ENCODE results near the gene SLIT3.

The SLIT3 gene

DNA sequence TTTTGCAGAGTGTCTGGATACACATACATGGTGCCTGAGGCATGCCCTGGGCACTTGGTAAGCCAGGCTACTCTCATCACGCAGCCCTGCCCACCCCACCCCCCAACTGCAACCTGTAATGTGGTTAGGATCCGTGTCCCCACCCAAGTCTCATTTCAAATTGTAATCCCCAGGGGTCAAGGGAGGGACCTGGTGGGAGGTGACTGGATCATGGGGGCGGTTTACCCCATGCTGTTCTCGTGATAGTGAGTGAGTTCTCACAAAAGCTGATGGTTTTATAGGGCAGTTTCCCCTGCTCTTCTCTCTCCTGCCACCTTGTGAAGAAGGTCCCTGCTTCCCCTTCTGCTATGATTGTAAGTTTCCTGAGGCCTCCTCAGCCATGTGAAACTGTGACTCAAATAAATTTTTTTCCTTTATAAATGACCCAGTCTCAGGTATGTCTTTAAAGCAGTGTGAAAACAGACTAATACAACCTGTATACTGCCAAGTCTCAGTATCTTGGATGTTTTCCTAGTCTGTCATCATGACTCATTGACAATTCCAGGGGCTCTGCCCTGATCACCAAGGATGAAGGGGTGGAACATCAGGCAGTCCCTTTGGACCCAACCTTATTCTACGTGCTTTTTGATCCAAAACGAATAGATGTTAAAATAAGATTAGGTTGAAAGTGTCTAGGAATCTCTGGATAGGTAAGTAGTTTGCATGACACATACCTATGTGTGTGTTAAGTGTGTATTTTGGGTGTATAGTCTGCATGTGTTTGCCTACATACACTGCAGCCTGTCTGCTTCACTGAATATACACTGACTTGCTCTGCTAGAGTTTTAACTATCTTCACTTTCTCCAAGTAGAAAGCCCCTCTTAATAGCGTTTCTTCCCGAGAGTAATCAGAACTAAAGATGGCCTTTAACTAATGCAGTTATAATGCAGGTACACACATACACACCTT is 293.8 kb downstream of the SLIT3 start:
- DNase-seq (ENCODE audit: low read depth in 1 of 2, low spot score in 1 of 2) = no peak

DNA sequence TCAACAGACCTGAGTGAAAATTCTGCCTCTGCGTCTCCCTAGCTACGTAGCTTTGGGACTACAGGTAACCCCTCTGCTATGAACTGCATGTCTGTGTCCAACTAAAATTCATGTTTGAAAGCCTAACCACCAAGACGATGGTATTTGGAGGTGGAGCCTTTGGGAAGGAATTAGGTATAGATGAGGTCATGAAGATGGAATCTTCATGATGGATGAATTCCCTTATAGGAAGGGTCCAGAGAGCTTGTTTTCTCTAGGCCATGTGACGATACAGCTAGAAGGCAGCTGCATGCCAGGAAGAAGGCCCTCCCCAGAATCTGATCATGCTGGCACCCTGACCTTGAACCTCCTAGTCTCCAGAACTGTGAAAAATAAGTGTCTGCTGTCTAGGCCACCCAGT is 296.4 kb downstream of the SLIT3 start:
- no peak for DNase-seq (ENCODE audit: low read depth in 1 of 2, low spot score in 1 of 2)

DNA sequence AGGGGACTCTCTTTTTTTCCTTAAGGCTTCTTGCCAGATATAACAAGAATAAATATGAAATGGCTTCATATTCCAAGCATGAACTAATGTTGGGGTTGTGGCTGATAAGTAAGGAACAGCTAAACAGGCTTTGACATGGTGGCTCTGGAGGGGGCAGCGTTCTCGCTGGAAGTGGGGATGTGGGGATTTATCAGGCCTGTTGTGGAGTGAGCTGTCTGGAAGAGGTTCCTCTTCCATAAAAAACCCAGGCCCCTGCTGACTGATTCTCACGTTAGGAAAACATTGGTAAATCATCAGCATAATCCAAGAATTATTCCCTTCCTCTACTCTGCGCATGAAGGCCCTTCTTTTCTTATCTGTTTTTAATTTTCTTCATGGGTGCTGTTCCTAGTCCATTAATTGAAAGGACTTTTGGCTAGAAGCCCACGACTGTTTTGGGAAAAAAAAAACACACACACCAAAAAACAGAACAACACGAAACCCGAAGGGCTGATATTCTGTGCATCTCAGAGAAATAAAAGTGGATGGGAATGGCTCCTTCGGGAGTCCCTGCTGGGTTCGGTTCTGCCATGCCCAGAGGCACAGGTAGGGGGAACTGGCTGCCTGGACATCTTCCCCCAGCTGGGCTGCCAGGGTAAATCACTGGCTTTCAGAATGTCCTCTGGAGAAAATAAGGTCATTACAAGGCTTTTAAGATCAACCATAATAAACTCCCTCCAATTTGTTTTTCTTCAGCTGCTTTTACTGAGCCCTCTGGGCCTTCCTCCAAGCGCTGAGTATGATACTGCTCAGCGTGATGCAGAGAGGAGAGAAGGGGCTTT is 297.0 kb downstream of the SLIT3 start:
- DNase-seq (ENCODE audit: low read depth in 1 of 2, low spot score in 1 of 2) = no peak

DNA sequence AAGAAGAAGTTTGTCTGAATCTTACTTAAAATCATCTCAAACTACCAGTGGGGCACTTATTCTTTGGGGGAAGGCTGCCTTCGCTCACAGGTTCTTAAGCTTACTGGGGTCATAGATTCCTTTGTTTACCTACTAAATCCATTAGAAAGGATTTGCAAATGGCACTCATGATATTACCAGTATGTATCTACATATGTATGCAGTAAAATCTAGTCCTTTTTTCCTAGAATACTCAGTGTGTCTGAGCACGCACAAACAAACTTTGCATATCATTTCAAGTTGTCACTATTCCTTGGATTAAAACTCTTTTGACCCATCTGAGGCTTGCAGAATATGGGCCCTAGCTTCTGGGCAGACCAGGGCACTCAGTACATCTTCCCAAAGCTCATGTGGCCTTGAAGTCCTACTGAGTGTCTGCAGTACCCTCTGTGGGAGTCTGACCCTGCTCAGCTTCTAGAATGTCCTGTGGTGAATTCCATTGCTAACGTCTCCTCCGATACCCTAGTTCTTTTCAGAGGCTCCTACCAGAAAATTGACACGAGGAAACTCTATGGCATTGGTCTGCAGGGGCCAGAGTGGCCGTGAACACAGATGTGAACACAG is 297.9 kb downstream of the SLIT3 start:
- no peak for DNase-seq (ENCODE audit: low read depth in 1 of 2, low spot score in 1 of 2)

DNA sequence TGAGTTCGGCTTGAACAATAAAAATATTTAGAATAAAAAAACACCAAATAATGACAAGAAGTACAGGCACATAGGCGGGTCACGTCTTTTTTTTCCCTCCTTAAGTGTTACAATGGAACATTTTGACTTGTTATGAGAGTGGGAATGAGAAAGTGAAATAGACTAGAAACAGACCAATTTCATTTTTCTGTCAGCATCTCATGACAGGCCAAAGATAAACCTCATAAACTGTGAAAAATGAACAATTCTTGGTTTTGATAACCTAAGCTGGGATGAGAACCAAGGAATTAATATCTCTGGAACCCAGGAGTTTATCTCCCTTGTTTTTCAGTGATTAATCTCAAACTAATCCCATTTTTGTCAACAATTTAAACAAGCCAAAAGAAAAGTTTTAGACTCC is 299.5 kb downstream of the SLIT3 start:
- no peak for DNase-seq (ENCODE audit: low read depth in 1 of 2, low spot score in 1 of 2)

DNA sequence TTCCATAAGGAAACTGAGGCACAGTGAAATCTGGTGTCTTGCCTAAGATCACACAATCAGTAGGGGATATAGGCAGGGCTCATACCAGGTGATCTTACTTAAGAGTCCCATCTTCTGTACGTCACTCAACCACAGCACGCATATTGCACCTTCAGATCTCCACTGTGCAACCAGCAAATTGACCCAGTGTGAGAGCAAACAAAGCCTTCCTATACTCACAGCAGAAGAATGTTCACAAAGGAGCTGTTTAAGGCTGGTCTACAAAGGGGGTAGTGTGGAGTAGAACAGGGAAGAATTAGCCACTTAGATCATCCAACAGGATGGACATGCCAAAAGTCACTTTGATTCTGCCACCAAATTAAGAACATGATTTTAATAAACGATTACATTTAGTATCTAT is 305.9 kb downstream of the SLIT3 start:
- no peak for DNase-seq (ENCODE audit: low read depth in 1 of 2, low spot score in 1 of 2)

DNA sequence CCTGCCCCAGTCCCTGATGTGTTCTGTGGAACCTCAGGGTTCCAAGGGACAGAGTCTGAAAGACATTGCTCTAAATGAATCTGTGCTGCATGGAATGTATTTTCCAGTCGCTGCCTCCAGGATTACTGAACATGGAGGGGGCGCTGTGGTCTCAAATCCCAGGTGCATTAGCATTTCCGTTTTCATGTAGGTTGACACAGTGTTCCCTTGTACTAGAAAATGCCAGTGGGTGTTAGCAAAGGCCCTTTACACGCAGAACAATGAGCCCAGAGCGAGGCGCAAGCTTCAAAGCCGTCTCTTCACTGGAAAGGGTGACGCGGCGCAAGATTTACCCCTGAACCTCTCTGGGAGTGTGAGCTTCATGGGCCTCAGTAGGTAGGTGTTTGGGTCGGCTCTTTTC is 308.3 kb downstream of the SLIT3 start:
- DNase-seq (ENCODE audit: low read depth in 1 of 2, low spot score in 1 of 2) = no peak

DNA sequence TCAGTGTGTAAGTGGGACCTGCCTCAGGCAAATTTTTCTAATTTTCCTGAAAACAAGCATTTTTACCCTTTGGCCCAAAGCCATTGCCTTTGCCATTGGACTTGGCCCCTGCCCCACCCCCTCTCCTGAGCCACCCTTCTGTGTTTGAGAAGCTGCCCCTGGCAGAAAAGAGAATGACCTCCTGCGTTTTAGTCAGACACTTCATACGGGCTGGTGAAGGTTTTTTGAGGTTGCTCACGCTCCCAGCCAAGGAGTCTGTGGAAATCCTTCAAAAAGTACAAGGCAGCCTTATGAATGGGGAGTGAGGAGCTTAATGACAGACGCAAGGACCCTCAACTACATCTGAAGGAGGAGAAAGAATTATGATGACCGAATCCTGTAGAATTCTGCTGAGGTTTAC is 308.9 kb downstream of the SLIT3 start:
- no peak for DNase-seq (ENCODE audit: low read depth in 1 of 2, low spot score in 1 of 2)

DNA sequence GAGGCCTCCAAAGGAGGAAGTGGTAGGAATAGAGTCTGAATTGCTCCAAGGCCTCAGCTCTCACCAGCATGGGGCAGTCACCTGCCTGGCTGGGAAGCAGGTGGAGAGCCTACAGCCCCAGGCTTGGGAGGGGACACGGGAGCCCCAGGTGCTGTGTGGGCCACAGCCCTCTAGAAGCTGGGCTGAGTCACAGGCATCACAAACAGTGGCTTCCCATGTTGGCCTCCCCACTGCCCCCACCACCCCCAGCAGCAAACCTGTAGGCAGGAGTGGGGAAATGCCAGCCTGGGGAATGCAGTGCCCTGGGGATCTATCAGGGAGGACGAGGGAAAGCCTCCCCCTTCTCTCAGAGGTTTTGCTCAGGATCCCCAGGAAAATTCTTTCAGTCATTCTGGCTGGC is 309.6 kb downstream of the SLIT3 start:
- DNase-seq (ENCODE audit: low read depth in 1 of 2, low spot score in 1 of 2) = no peak

DNA sequence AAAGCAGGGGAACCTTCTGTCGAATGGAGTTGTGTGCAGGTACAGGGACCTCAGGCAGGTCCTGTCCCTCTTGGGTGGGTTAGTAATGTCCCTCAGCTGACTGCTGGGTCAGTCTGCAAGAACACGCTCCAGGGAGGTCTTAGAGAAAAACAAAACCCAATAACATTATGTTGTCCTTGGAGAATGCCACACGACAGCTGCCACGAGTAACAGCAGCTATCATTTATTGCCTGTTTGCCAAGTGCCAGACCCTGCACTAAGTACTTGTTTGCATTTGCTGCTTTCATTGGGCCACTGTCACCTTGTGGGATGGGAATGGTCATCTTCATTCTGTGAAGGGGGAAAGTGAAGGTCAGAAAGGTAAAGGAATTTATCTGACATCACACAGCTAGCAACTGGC is 310.3 kb downstream of the SLIT3 start:
- DNase-seq (ENCODE audit: low read depth in 1 of 2, low spot score in 1 of 2) = no peak

DNA sequence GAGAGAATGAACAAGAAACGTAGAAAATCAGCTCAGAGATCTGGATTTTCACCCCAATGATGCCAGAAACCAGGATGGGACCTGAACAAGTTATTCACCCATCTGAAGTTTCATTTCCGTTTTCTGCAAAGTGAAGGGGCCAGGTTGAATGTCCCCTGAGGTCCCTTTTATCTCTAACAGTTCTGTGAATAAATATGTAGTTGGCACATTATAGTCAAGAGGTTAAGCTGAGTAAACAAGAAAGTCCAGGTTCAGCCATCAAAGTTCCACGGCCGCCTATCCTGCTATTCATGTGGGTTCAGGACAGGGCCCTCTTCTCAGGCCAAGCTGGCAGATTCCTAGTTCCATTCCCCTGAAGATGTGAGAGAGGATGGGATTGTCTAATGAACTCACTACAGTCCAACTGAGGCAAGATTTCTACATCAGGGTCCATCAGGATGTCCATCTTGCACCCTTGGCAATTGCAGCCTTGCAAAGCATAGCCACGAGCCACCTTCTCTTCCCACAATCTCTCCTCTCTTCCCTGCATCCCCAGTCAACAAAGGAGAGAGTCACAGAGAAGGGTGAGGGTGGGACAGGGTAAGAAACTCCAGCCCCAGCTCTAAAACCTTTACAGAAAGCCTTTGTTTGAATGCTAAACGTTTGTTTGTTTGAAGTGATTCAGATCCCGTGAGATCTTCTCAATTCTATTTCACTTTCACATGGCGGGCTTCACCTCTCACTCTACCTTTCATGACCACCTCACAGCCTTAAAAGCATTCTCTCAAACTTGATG is 311.0 kb downstream of the SLIT3 start:
- no peak for DNase-seq (ENCODE audit: low read depth in 1 of 2, low spot score in 1 of 2)

DNA sequence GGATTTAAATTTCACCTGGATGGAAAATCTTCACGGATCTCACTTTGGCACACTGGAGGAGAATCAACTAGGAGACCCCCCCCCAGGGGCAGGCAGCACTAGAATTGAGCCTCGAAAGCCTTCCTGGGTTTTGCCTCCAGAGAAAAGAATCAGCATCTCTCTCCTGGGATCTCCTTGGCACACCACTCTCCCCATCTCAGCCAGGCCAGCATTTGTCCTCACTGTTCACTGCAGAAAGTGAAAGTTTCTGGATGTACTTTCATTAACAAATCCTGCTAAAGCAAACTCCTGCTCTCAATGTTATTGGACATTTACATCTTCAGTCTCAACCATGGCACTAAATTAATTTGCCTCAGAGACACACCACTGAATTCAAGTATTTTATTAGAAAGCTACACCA is 312.2 kb downstream of the SLIT3 start:
- no peak for DNase-seq (ENCODE audit: low read depth in 1 of 2, low spot score in 1 of 2)

DNA sequence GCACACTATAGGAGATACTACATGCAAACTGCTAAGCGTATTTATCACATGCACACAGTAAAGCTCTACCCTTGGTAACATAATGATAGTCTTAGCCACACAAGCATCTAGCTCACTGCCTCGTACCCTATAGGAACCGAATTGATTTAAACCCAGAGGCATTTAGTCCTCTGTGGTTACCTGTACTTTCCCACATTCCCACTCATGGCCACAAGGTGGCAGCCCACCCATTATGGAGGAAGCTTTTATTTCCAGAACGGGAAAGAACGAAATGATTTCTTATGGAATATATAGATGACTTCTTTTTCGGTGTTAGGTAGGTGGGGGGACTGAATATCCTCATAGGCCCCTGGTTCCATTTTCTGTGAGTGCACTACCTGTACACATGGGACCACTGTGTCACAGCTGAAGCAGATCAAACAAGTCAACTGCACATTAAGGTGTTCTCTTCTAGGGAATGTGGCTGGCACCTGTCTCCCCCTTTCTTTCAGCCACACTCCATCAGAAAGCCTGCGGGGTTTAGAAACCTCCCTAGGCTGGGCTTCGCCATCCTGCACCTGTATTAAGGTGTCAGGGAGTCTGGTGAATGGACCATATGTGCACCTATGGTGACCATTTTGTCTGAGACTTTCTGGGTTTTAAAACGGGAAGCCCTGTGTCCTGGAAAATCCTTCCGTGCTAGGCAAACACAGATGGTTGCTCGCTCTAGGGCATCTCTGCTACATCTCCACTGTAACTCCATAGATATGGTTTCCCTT is 313.2 kb downstream of the SLIT3 start:
- peak in 1 of 2 donors; percentile 36 for DNase-seq (ENCODE audit: low read depth in 1 of 2, low spot score in 1 of 2)

DNA sequence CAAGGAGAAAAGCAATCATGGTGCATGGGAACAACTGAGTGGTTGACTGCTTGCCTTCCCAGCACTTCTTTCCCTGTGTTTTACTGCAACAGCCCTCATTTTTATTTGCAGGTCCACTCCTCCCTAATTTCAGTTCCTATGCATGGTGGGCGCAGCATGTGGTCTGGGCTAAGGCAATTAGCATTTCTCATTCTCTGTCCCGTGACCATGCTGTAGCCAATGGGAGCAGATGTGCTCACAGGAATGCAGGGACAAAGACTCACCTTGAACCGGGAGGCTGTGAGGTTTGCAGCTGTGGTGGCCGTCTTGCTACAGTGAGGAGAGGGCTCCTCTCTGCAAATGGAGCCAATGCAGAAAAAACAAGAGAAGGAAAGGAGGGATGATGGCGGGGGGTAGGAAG is 315.5 kb downstream of the SLIT3 start:
- DNase-seq (ENCODE audit: low read depth in 1 of 2, low spot score in 1 of 2) = no peak

DNA sequence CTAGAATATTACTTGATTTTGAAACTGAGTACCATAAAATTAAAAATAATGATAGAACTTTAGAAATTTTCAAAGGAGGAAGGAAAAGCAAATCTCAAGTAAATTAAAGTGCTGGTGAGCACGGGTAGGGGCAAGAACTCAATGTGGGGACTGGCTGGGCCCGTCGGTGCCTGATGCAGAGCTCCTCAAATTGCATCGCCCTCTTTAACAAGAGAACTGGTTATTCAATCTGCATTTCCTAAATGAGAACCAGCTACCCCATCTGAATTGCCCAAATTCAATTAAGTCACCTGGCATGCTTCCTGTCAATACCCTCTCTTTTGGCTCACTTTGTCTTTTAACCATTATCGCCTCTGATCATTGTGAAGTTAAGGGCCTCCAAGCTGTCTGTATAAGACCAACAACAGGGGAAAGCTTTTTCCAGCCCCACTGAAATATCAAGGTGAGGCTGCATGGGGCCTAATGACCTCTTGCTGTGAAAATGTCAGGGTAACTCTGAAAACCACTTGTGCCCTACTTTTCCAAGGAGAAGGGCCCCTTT is 316.7 kb downstream of the SLIT3 start:
- DNase-seq (ENCODE audit: low read depth in 1 of 2, low spot score in 1 of 2) = no peak

DNA sequence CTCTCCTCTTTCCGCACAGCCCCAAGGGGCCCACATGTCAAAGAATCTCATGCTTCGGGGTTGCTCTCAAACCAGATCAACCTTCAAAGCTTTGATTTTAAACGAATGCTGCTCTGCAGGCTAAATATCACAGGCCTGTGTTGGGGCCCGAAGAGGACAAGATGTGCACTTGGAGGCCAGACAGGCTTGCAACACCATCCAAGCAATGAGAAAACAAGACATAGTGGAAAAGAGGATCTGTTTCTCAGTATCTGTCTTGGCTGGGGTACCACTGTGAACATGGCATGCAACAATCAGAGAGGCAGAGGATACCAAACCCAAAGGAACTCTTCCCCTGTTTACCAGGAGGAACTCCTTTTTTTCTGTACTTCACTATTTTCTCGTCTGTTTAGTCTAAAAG is 321.8 kb downstream of the SLIT3 start:
- DNase-seq (ENCODE audit: low read depth in 1 of 2, low spot score in 1 of 2) = no peak

DNA sequence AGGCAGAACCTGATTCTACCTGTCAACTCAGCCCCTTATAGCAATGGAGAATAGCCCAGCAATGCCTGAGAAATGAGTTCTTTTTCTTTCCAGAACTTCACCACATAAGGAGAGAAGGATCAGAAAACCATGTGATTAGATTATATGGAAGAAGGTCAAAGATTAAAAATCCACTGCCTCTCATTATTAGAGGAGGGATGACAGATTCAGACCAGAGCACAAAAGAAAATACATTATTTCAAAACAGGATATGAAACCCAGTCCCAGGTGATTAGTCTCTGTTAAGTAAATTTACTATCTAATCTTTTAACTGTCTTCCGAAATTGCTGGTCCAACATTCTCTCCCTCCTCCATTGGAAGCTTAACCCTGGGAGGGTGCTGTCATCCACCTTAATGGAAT is 322.4 kb downstream of the SLIT3 start:
- DNase-seq (ENCODE audit: low read depth in 1 of 2, low spot score in 1 of 2) = no peak

DNA sequence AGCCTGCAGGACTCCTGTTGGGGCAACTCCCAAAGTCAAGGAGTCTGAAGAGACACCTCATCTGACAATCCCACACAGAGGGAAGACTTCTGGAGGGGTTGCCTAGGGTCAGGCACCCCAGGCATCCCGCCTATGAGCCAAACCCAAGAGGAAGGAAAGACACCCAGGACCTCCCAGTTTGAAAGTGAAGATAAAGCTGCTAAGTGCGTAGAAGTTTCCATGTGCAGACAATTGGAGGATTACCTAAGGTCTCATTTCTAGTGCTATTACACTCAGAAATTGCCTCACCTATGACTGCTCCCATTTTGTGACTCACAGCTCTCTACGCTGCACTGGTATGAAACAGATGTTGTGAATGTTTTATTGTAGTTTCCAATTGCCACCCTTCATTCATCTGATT is 322.9 kb downstream of the SLIT3 start:
- DNase-seq (ENCODE audit: low read depth in 1 of 2, low spot score in 1 of 2) = no peak

DNA sequence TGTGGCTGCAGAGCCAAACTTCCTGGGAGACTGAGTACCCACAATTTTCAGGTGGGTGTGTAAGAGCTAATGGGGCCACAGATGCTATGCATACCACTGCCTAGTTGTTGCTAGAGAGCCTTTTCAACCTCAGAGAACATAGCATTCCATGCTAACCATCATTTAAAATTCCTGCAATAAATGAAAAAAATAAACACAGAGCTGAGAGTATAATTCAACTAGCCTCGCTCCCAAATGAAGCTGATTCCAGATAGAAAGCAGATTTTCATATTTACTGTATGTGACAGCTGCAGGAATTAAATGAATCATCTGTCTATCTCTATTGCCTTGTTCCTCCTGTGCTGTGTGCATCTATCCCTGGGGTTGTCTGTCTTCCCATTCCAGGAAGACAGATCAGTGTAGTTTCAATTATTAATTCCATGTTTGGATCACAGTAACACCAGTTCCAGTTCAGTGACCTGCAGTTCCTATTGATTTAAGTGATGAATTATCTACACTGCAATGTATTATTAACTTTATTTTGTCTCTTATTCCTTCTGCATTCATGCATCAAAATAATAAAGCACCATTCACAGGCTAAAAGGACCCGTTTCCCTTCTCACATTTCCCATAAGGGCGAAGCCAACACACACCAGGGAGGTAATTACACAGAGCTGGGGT is 324.5 kb downstream of the SLIT3 start:
- DNase-seq (ENCODE audit: low read depth in 1 of 2, low spot score in 1 of 2) = no peak

DNA sequence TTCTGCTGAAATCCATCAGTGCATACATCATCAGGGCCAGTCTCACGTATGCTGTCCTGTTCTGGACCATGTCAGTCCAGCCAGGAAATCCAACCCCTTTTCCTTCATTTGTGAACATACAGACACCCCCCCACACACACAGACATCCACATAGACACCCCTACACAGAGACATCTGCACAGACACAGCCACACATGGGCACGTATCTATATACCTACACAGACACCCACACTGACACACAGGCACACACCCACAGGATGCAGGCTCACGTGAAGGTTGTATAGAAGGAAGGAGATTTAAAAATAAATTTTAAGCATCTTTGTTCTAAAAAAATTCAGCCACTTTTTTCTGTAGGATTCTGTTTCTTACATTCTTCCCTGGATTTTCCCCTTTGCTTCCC is 325.6 kb downstream of the SLIT3 start:
- no peak for DNase-seq (ENCODE audit: low read depth in 1 of 2, low spot score in 1 of 2)

Data from stimulated activated CD4-positive, alpha-beta T cell treated with anti-CD3 and anti-CD28 coated beads, Interleukin-15, amount 100 ng/mL, for 1 hour (primary cell).